Sigmoid colon (tissue), 7 donors: ENCODE results near the gene WDR86. TPM values are rescaled to one million over a fixed set of nuclear protein-coding genes. Genes with fewer than 3 reads are reported as not detected.

Experiments used
- DNase-seq: peaks from one replicate; pipeline ENCODE4 v3.0.0-alpha.2; 2019
- H3K27ac ChIP-seq, 4 donors: fragments of 200-600 bp; sonication (generic); one replicate each; pipeline ENCODE4 v1.5.1; 2016 to 2019; ENCODE audit warnings: mild to moderate bottlenecking in 1 of 4
- H3K27me3 ChIP-seq, 3 donors: fragments of 200-600 bp; sonication (generic); one replicate each; pipeline ENCODE4 v1.5.1; 2019; ENCODE audit warnings: mild to moderate bottlenecking in 1 of 3
- H3K36me3 ChIP-seq, 4 donors: fragments of 200-600 bp; sonication (generic); one replicate each; pipeline ENCODE4 v1.5.1; 2016 to 2019
- H3K4me1 ChIP-seq, 4 donors: fragments of 200-600 bp; sonication (generic); one replicate each; pipeline ENCODE4 v1.5.1; 2017 to 2019
- H3K4me3 ChIP-seq, 4 donors: fragments of 200-600 bp; sonication (generic); one replicate each; pipeline ENCODE4 v1.5.1; 2017 to 2019; ENCODE audit warnings: mild to moderate bottlenecking in 2 of 4, moderate library complexity in 1 of 4
- H3K9me3 ChIP-seq, 4 donors: fragments of 200-600 bp in 3 of 4; sonication (generic) in 3 of 4; one replicate each; pipeline versions ENCODE4 v1.5.1 to v1.6.1; 2013 to 2019
- EP300 ChIP-seq, 4 donors: sonication (generic); formaldehyde crosslinking; IDR thresholded peaks; one replicate each; pipeline ENCODE4 v1.6.1; 2017; ENCODE audit warnings: antibody characterized with exemption in 4 of 4
- POLR2A ChIP-seq, 2 donors: fragments of 450-650 bp; IDR thresholded peaks; one replicate each; pipeline ENCODE4 v1.6.1; 2016; ENCODE audit warnings: antibody characterized with exemption in 2 of 2, mild to moderate bottlenecking in 2 of 2, moderate library complexity in 2 of 2
- POLR2AphosphoS5 ChIP-seq, 4 donors: sonication (generic); formaldehyde crosslinking; IDR thresholded peaks; one replicate each; pipeline ENCODE4 v1.6.1; 2017; ENCODE audit warnings: antibody characterized with exemption in 4 of 4
- WGBS, 2 donors: extraction: QIAGEN DNeasy Blood & Tissue Kit; methylation state at CpG; one replicate each; pipeline ENCODE4 v1.1.7; 2013; 5-methylcytosine and 5-hydroxymethylcytosine counted together
- intact Hi-C: fragments of 100-400 bp; cut with DNase I; formaldehyde crosslinking; loops from one replicate; pipeline ENCODE4 v1.15.1; 2023
- polyA plus RNA-seq, 3 donors: library from polyadenylated mRNA; stranded (reverse); fragments of 200-250 nt; gene quantifications; one replicate each; pipeline ENCODE4 v1.2.3, GENCODE V29; 2013
- total RNA-seq, 4 donors: library from RNA; depleted of rRNA; stranded (reverse); fragments of >200 nt; gene quantifications; one replicate each; pipeline ENCODE4 v1.1.0, GENCODE V29; 2016
- TF ChIP-seq, protein P1 (sequence below), 4 experiments: fragments of 450-650 bp in 3 of 4; fragments of 200-600 bp in 1 of 4; IDR thresholded peaks; one replicate each; pipeline ENCODE4 v1.5.1; 2016 to 2019; ENCODE audit warnings: antibody characterized with exemption in 4 of 4, mild to moderate bottlenecking in 3 of 4, moderate library complexity in 2 of 4
- donor health status: healthy with polysubstance abuse.
- donor health status: Bipolar disorder and iron deficiency.
- donor health status: healthy.

WDR86 gene
- total and polyA plus RNA-seq, 7 donors = 0.46 to 23.8 (median 14.4) TPM

GRCh38 chr7:151388007-151388297 is 21.9 kb downstream of the WDR86 start:
- H3K27me3 ChIP-seq = peaks cover 0 to 11% (median 0%) of the 10 kb centered on the region in 3 donors
- TF ChIP-seq POLR2A (IDR thresholded peaks at IDR 0.05) (no peak), EP300 (IDR thresholded peaks at IDR 0.05) (no peak), POLR2AphosphoS5 (IDR thresholded peaks at IDR 0.05) (no peak)
- TF ChIP-seq, protein P1, sequence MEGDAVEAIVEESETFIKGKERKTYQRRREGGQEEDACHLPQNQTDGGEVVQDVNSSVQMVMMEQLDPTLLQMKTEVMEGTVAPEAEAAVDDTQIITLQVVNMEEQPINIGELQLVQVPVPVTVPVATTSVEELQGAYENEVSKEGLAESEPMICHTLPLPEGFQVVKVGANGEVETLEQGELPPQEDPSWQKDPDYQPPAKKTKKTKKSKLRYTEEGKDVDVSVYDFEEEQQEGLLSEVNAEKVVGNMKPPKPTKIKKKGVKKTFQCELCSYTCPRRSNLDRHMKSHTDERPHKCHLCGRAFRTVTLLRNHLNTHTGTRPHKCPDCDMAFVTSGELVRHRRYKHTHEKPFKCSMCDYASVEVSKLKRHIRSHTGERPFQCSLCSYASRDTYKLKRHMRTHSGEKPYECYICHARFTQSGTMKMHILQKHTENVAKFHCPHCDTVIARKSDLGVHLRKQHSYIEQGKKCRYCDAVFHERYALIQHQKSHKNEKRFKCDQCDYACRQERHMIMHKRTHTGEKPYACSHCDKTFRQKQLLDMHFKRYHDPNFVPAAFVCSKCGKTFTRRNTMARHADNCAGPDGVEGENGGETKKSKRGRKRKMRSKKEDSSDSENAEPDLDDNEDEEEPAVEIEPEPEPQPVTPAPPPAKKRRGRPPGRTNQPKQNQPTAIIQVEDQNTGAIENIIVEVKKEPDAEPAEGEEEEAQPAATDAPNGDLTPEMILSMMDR (IDR thresholded peaks at IDR 0.05) = no peak
- intact Hi-C loops = no loop called here
- no peak for DNase-seq
- no peaks in the 10 kb centered on the region for H3K9me3 ChIP-seq
- no peak overlapping the region for H3K27ac ChIP-seq
- whole genome bisulfite sequencing, 2 donors = 89 to 92% methylated on average over 8 of the region's 8 CpGs
- H3K36me3 ChIP-seq = no peaks in the 10 kb centered on the region
- no peak overlapping the region for H3K4me3 ChIP-seq
- no peaks in the 10 kb centered on the region for H3K4me1 ChIP-seq

- H3K9me3 ChIP-seq = no peaks in the 10 kb centered on the region
- no peak overlapping the region for H3K27ac ChIP-seq
- no peak overlapping the region for H3K4me3 ChIP-seq
- H3K36me3 ChIP-seq = no peaks in the 10 kb centered on the region
- H3K27me3 ChIP-seq = peaks cover 4 to 16% (median 4%) of the 10 kb centered on the region in 3 donors
- H3K4me1 ChIP-seq = peaks cover 0 to 3% (median under 1%) of the 10 kb centered on the region in 4 donors
- intact Hi-C loops = no loop called here
- no peak for DNase-seq
- 91 to 92% methylated on average over 24 of the region's 24 CpGs for WGBS, 2 donors
- TF ChIP-seq EP300 (IDR thresholded peaks at IDR 0.05) = no peak
- TF ChIP-seq POLR2A (IDR thresholded peaks at IDR 0.05) = no peak
- no peak for TF ChIP-seq POLR2AphosphoS5 (IDR thresholded peaks at IDR 0.05)
- TF ChIP-seq, protein P1 (IDR thresholded peaks at IDR 0.05) = no peak
Measured at GRCh38 chr7:151387161-151388006, 22.5 kb downstream of the WDR86 start.

DNA sequence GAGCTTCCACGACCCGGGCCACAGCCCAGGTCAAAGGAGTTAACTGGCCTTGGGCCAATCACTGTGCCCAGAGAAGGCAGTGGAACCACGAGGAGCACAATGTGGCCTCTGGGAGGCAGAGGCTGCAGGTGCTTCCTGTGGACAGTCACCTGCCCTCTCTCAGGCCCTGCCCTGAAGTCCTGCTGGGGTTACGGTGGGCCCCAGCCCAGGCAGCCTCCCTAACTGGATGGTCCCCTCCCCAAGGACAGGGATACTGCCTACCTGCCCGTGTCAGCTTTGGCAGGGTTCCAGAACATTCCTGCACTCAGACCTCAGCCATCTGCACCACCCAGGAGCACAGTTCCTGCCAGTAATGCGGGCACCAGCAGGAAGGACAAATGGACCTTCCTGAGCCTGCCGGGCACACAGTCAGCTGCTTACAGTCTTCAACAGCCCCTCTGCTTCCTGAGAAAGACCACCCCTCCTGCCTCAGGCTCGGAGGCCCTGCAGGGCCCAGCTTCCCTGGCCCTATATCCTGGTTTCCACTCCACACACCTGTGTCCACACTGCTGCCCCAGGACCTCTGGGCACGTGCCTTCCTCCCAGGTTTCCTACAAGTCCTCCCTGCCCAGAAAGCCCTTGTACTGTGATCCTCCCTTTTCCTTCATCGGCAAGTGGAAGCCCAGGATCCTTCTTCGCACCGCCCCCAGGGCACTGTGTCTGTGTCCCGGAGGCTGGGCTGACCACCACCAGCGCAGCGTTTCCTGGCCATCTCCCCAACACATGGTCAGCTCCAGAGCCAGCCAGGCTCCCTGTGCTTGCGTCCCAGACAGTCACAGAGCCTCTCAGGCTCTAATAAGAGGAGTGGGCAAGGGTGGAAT is 23.3 kb downstream of the WDR86 start:
- WGBS, 2 donors = 52 to 74% methylated on average over 16 of the region's 16 CpGs
- Histone ChIP-seq H3K27me3 (peaks cover 11 to 25% (median 13%) of the 10 kb centered on the region in 3 donors), H3K27ac (no peak overlapping the region), H3K36me3 (no peaks in the 10 kb centered on the region), H3K4me3 (no peak overlapping the region), H3K4me1 (peaks cover 0 to 12% (median 8%) of the 10 kb centered on the region in 4 donors), H3K9me3 (no peaks in the 10 kb centered on the region)
- no peak for TF ChIP-seq POLR2AphosphoS5 (IDR thresholded peaks at IDR 0.05)
- no peak for TF ChIP-seq POLR2A (IDR thresholded peaks at IDR 0.05)
- TF ChIP-seq EP300 (IDR thresholded peaks at IDR 0.05) = no peak
- TF ChIP-seq, protein P1 (IDR thresholded peaks at IDR 0.05) = no peak
- no peak for DNase-seq
- intact Hi-C loops = no loop called here

DNA sequence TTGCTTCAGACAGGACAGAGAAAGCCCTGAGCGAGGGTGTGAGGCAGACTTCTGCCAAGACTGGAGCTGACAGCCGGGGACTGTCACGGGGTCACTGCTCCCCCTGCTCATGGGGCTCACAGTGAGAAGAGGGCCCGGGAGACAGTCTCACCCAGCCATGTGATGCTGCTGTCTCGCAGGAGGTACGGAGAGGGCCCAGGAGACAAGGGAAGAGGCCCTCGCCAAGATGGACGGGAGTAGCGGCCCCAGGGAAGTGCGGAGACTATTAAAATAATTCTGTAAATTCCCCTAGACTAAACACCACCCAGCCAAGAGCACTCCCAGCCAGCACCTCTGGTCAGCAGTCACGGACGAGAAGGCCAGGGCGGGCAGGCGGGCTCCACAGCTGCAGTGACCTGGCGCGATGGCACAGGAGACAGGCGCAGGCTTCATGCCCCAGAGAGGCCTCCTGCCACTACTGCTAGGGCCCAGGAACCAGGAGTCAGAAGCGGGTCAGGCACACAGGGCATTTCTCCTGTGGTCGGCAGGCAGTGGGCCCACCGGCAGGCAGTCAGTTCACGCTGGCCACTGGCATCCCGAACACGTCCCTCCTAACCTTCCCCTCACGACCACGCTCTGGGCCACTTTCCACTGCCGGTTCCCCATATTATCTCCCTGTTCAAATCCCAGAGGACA is 24.1 kb downstream of the WDR86 start:
- WGBS, 2 donors = 86 to 91% methylated on average over 26 of the region's 26 CpGs
- Histone ChIP-seq H3K4me1 (peaks cover 0 to 20% (median 16%) of the 10 kb centered on the region in 4 donors), H3K27ac (no peak overlapping the region), H3K4me3 (no peak overlapping the region), H3K36me3 (no peaks in the 10 kb centered on the region), H3K27me3 (peaks cover 12 to 32% (median 18%) of the 10 kb centered on the region in 3 donors), H3K9me3 (no peaks in the 10 kb centered on the region)
- no peak for DNase-seq
- intact Hi-C loops = no loop called here
- TF ChIP-seq EP300 (IDR thresholded peaks at IDR 0.05) (no peak), POLR2AphosphoS5 (IDR thresholded peaks at IDR 0.05) (no peak), POLR2A (IDR thresholded peaks at IDR 0.05) (no peak)
- TF ChIP-seq, protein P1 (IDR thresholded peaks at IDR 0.05) = no peak
